Thoracic aorta (tissue), 2 donors: Measurements from ENCODE around the gene BACH2. TPM values are rescaled to one million over a fixed set of nuclear protein-coding genes. Genes with fewer than 3 reads are reported as not detected.

Experiments used
- ATAC-seq: fragments of 150-250 bp; one replicate; pipeline ENCODE4 v1.8.0; 2017; ENCODE audit warnings: low read depth; ENCODE audit not compliant: insufficient number of reproducible peaks, low FRiP score
- DNase-seq: peaks from one replicate; pipeline ENCODE4 v3.0.0-alpha.2; 2020; ENCODE audit warnings: low spot score
- H3K27ac ChIP-seq, 2 donors: fragments of 200-600 bp; sonication (generic); 1 replicate in 1 of 2; 2 replicates in 1 of 2; pipeline ENCODE4 v1.5.1; 2016; ENCODE audit warnings: mild to moderate bottlenecking in 2 of 2, moderate library complexity in 2 of 2
- H3K27me3 ChIP-seq: fragments of 200-600 bp; sonication (generic); replicated peaks from 2 replicates; pipeline ENCODE4 v1.6.0; 2016; ENCODE audit warnings: mild to moderate bottlenecking; ENCODE audit not compliant: insufficient read depth
- H3K36me3 ChIP-seq: fragments of 200-600 bp; sonication (generic); one replicate; pipeline ENCODE4 v1.5.1; 2016
- H3K4me1 ChIP-seq, 2 donors: fragments of 200-600 bp; sonication (generic); 1 replicate in 1 of 2; 2 replicates in 1 of 2; pipeline versions ENCODE4 v1.5.1 to v1.6.0; 2016; ENCODE audit warnings: low read depth in 2 of 2, mild to moderate bottlenecking in 1 of 2; ENCODE audit not compliant: control insufficient read depth in 1 of 2
- H3K4me3 ChIP-seq: fragments of 200-600 bp; sonication (generic); 2 replicates; pipeline ENCODE4 v1.5.1; 2016; ENCODE audit warnings: mild to moderate bottlenecking
- H3K9me3 ChIP-seq: fragments of 200-600 bp; sonication (generic); 2 replicates; pipeline ENCODE4 v1.5.1; 2016
- CTCF ChIP-seq: fragments of 200-600 bp; sonication (generic); IDR thresholded peaks from one replicate; pipeline ENCODE4 v1.5.1; 2019; ENCODE audit warnings: antibody characterized with exemption
- total RNA-seq, 2 donors: library from RNA; depleted of rRNA; stranded (reverse); fragments of >200 nt; gene quantifications; one replicate each; pipeline versions ENCODE4 v1.1.0 to v1.2.3, GENCODE V29; 2016

The BACH2 gene
- total RNA-seq, 2 donors from 2014 or later: 6.1 to 17.8 TPM

GRCh38 chr6:90230548-90231215 lies 66.0 kb downstream of the BACH2 start:
- no peaks in the 10 kb centered on the region for H3K9me3 ChIP-seq
- TF ChIP-seq CTCF: no peak
- H3K4me3 ChIP-seq: no peak overlapping the region
- ATAC-seq: no peak
- H3K27ac ChIP-seq: no peak overlapping the region
- DNase-seq: no peak
- no peaks in the 10 kb centered on the region for H3K36me3 ChIP-seq
- peaks cover 0 to 19% of the 10 kb centered on the region in 2 donors for H3K4me1 ChIP-seq
- no peaks in the 10 kb centered on the region for H3K27me3 ChIP-seq

GRCh38 chr6:90229331-90230010 lies 67.2 kb downstream of the BACH2 start:
- Histone ChIP-seq H3K27me3 (no peaks in the 10 kb centered on the region), H3K36me3 (no peaks in the 10 kb centered on the region), H3K4me3 (no peak overlapping the region), H3K9me3 (no peaks in the 10 kb centered on the region), H3K27ac (no peak overlapping the region), H3K4me1 (peaks cover 0 to 19% of the 10 kb centered on the region in 2 donors)
- no peak for TF ChIP-seq CTCF
- no peak for DNase-seq
- peak; percentile 24 for ATAC-seq

GRCh38 chr6:90227673-90228072 lies 69.0 kb downstream of the BACH2 start:
- H3K27ac ChIP-seq: no peak overlapping the region
- no peak overlapping the region for H3K4me3 ChIP-seq
- no peak for TF ChIP-seq CTCF
- H3K27me3 ChIP-seq: no peaks in the 10 kb centered on the region
- ATAC-seq: no peak
- peaks cover 4% of the 10 kb centered on the region for H3K9me3 ChIP-seq
- no peaks in the 10 kb centered on the region for H3K36me3 ChIP-seq
- no peak for DNase-seq
- H3K4me1 ChIP-seq: peaks cover 0 to 19% of the 10 kb centered on the region in 2 donors

- DNase-seq: no peak
- no peak for TF ChIP-seq CTCF
- H3K27ac ChIP-seq: no peak overlapping the region
- H3K4me3 ChIP-seq: no peak overlapping the region
- H3K27me3 ChIP-seq: no peaks in the 10 kb centered on the region
- peaks cover 0 to 19% of the 10 kb centered on the region in 2 donors for H3K4me1 ChIP-seq
- no peaks in the 10 kb centered on the region for H3K36me3 ChIP-seq
- peaks cover 4% of the 10 kb centered on the region for H3K9me3 ChIP-seq
- no peak for ATAC-seq
Observed at GRCh38 chr6:90227213-90227612, 69.4 kb downstream of the BACH2 start.

GRCh38 chr6:90226257-90226656 lies 70.4 kb downstream of the BACH2 start:
- DNase-seq (no peak), ATAC-seq (no peak)
- Histone ChIP-seq H3K4me3 (no peak overlapping the region), H3K36me3 (no peaks in the 10 kb centered on the region), H3K4me1 (peaks cover 0 to 18% of the 10 kb centered on the region in 2 donors), H3K9me3 (peaks cover 4% of the 10 kb centered on the region), H3K27me3 (no peaks in the 10 kb centered on the region), H3K27ac (no peak overlapping the region)
- no peak for TF ChIP-seq CTCF
